Measurements from ENCODE around the gene KNCN.

The KNCN gene

GRCh38 chr1:46523496-46524353, 27.7 kb downstream of the KNCN start:
- no peak for DNase-seq (ENCODE audit: low read depth)

GRCh38 chr1:46522969-46523320, 28.5 kb downstream of the KNCN start:
- DNase-seq (ENCODE audit: low read depth): no peak

- no peak for DNase-seq (ENCODE audit: low read depth)
Observed at GRCh38 chr1:46522184-46522968, 29.1 kb downstream of the KNCN start.

GRCh38 chr1:46521414-46521813, 30.0 kb downstream of the KNCN start:
- DNase-seq (ENCODE audit: low read depth): no peak

- DNase-seq (ENCODE audit: low read depth): no peak
Observed at GRCh38 chr1:46520063-46520911, 31.2 kb downstream of the KNCN start.

GRCh38 chr1:46519209-46519608, 32.2 kb downstream of the KNCN start:
- no peak for DNase-seq (ENCODE audit: low read depth)

GRCh38 chr1:46517932-46518498, 33.4 kb downstream of the KNCN start:
- no peak for DNase-seq (ENCODE audit: low read depth)

- no peak for DNase-seq (ENCODE audit: low read depth)
Observed at GRCh38 chr1:46517010-46517600, 34.3 kb downstream of the KNCN start.

- DNase-seq (ENCODE audit: low read depth): no peak
Observed at GRCh38 chr1:46516200-46516950, 35.1 kb downstream of the KNCN start.

- no peak for DNase-seq (ENCODE audit: low read depth)
Observed at GRCh38 chr1:46515576-46515975, 35.9 kb downstream of the KNCN start.

- DNase-seq (ENCODE audit: low read depth): no peak
Observed at GRCh38 chr1:46513536-46513935, 37.9 kb downstream of the KNCN start.

- DNase-seq (ENCODE audit: low read depth): no peak
Observed at GRCh38 chr1:46512792-46513190, 38.7 kb downstream of the KNCN start.

GRCh38 chr1:46512135-46512791, 39.2 kb downstream of the KNCN start:
- DNase-seq (ENCODE audit: low read depth): no peak

- no peak for DNase-seq (ENCODE audit: low read depth)
Observed at GRCh38 chr1:46510998-46511365, 40.5 kb downstream of the KNCN start.

GRCh38 chr1:46510341-46510997, 41.0 kb downstream of the KNCN start:
- DNase-seq (ENCODE audit: low read depth): no peak

- DNase-seq (ENCODE audit: low read depth): no peak
Observed at GRCh38 chr1:46508757-46509156, 42.7 kb downstream of the KNCN start.

- DNase-seq (ENCODE audit: low read depth): no peak
Observed at GRCh38 chr1:46506470-46507219, 44.8 kb downstream of the KNCN start.

GRCh38 chr1:46503421-46503820, 48.0 kb downstream of the KNCN start:
- DNase-seq (ENCODE audit: low read depth): no peak

- DNase-seq (ENCODE audit: low read depth): no peak
Observed at GRCh38 chr1:46501528-46501927, 49.9 kb downstream of the KNCN start.

Data from stimulated activated CD8-positive, alpha-beta memory T cell treated with anti-CD3 and anti-CD28 coated beads, Interleukin-15, amount 100 ng/mL, for 24 hours (primary cell).